NCI-H146 (cell line): ENCODE measurements around the gene GEMIN2.
"Not testable (repeated sequence)": the region's sequence is repeated elsewhere in the genome, so short reads cannot be mapped to it uniquely, and the experiment has no call there.

ENCODE experiments used
- DNase-seq: peaks from one replicate; lab custom pipeline; 2025; lab: John Stamatoyannopoulos, UW

Gene GEMIN2

DNA sequence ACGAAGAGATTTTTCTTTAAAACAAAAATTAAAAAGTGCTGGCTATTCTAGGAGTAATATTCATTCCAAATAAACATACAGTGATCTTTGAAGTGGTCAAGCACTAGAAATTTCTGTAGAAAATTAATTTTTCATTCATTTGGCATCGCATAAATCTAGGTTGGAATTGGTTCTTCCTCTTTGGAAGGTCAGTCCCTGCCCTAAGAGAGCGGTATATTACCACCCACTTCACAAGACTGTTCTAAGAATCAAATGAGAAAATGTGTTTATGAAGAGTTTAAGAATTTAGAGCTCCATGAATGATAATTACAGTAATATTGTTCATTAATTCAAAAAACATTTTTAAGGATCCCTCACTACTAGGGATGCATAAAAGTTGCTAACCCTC lies 444 bp upstream of the GEMIN2 start:
- no peak for DNase-seq

GRCh38 chr14:39122330-39123138 lies 8.4 kb downstream of the GEMIN2 start:
- no peak for DNase-seq

GRCh38 chr14:39137835-39138234 lies 23.7 kb downstream of the GEMIN2 start:
- DNase-seq, result not testable (repeated sequence)

DNA sequence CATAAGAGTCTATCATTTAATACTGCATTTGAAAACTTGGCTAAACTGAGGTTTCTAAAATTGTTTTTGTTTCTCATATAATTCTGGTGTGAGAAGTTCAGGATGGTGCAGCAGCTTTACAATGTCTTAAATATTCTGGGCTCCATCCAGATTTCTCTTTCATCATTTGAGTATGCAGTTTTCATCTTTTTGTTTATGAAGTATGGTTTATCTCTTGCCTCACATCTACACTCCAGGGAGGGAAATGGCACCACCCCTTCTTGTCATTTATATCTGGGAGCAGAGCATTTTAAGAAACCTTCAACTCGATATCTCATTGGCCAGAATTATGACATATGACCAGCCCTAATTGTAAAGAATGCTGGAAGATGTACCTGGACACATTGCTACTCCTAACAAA lies 24.3 kb downstream of the GEMIN2 start:
- no peak for DNase-seq

DNA sequence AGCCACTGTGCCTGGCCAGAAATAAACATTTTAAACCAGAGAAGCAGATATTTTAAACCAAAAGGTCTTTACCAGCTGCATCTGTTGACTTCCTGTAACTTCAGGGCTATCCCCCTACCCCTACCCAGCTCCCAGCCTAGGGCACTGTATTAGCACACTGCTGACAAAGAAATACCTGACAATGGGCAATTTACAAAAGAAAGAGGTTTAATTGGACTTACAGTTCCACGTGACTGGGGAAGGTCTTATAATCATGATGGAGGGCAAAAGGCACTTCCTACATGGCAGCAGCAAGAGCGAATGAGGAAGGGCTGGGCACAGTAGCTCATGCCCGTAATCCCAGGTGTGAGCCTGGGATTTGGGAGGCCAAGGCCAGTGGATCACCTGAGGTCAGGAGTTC lies 26.0 kb downstream of the GEMIN2 start:
- DNase-seq, result no peak

GRCh38 chr14:39141623-39142022 lies 27.5 kb downstream of the GEMIN2 start:
- DNase-seq, result not testable (repeated sequence)

DNA sequence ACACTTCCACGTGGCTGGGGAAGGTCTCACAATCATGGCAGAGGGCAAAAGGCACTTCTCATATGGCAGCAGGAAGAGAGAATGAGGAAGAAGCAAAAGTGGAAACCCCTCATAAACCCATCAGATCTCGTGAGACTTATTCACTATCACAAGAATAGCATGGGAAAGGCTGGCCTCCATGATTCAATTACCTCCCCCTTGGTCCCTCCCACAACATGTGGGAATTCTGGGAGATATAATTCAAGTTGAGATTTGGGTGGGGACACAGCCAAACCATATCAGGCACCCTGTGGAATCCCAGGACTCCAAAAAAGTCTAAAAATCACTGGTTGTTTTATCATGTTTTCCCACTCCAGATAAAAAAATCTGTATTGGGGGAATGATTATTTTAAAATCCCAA lies 29.1 kb downstream of the GEMIN2 start:
- DNase-seq, result not testable (repeated sequence)

DNA sequence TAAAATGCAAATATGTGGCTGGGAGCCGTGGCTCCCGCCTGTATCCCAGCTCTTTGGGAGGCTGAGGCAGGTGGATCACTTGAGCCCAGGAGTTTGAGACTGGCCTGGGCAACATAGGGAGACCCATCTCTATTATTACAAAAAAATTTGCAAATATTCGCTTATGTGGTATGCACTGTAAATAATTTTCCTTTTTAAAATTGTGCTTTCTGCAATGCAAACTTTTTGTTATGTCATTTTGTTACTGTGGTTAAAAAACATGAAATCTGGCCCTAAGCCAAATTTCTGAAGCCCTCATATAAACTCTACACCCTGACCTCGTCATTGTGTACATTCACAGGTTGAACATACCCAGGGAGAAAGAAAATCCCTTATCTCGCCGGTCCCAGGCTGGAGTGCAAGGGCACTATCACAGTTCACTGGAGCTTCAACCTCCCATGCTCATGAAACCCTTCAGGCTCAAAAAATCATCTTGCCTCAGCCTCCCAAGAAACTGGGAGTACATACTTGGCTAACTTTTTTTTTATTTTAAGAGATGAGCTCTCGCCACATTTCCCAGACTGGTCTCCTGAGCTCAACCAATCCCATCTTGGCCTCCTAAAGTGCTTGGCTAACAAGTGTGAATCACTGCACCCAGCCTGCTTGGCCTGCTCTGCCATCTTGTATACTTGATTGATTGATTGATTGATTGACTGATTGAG lies 31.3 kb downstream of the GEMIN2 start:
- no peak for DNase-seq

DNA sequence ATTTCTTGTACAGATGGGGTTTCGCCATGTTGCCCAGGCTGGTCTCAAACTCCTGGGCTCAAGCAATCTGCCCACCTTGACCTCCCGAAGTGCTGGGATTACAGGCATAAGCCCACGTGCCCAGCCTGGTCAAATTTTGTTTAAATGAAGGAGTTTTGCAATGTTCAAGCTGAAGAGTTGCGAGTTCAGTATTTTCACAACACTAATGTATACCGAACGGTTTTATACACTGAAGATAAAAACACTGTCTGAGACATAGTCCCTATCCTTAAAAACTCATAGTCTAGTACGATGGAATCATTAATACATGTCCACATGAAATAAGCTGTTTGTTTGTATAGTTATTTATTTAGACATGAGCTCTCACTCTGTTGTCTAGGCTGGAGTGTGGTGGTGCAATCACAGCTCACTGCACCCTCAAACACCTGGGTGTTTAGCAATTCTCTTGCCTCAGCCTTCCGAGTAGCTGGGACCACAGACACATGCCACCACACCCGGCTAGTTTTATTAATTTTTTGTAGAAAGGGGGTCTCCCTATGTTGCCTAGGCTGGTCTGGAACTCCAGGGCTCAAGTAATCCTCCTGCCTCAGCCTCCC lies 40.6 kb downstream of the GEMIN2 start:
- no peak for DNase-seq

GRCh38 chr14:39157491-39157890 lies 43.4 kb downstream of the GEMIN2 start:
- DNase-seq, result no peak

GRCh38 chr14:39158222-39158858 lies 44.2 kb downstream of the GEMIN2 start:
- no peak for DNase-seq

GRCh38 chr14:39160494-39160893 lies 46.4 kb downstream of the GEMIN2 start:
- no peak for DNase-seq

GRCh38 chr14:39167797-39168320 lies 53.7 kb downstream of the GEMIN2 start:
- DNase-seq, result not testable (repeated sequence)

GRCh38 chr14:39168591-39168990 lies 54.5 kb downstream of the GEMIN2 start:
- DNase-seq, result no peak

DNA sequence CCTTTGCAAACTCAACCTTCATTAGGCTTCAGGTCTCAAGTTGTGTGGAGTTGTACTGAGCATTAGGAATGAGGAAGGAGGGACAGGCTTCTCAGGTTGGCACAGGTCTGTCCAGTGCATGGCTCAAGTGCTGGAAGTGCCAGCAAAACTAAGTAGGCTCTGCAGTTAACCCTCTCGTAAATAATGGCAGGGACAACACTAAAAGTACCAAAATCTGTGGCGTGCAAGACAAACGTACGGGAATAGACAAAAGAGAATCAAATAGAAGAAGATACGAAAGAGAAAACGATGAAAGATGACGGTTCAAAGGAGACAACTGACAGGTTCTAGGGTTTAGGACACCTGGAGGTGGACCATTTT lies 55.4 kb downstream of the GEMIN2 start:
- peak; percentile 19 for DNase-seq

- no peak for DNase-seq
These were observed 59.1 kb downstream of the GEMIN2 start for GRCh38 chr14:39173198-39173597.

DNA sequence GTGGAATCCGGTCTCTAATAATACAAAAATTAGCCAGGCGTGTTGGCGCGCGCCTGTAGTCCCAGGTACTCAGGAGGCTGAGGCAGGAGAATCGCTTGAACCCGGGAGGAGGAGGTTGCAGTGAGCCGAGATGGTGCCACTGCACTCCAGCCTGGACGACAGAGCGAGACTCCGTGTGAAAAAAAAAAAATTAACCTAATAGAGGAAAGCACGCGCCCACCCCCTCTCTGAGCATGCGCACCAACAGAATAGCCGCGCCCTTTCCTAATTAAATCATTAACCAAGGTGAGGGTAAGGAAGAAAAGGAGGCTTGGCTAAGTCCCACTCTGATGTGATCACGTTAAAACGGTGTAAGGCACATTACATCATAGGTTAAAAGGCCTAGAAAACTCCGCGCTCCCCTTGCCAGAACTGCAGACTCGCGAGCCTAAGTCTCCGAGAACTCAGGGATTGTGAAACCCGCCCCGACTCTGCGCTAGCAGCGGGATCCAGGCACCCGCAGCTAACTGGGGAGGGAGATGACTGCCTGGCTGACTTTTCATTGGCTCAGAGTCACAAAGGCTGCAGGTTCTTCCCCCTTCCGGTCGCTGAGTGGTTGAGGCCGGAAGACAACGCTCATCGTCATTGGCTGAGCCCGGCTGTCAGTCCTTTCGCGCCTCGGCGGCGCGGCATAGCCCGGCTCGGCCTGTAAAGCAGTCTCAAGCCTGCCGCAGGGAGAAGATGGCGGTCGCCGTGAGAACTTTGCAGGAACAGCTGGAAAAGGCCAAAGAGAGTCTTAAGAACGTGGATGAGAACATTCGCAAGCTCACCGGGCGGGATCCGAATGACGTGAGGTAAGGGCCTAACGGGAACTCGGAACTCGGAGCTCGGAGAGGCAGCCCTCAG lies 60.7 kb downstream of the GEMIN2 start, which contains the start of gene PNN:
Gene PNN, plus strand, starts transcription at position 695 of the 885 bp plus-strand sequence. Its CDS starts 26 bp downstream, at position 721.
- peak; percentile 98 for DNase-seq

DNA sequence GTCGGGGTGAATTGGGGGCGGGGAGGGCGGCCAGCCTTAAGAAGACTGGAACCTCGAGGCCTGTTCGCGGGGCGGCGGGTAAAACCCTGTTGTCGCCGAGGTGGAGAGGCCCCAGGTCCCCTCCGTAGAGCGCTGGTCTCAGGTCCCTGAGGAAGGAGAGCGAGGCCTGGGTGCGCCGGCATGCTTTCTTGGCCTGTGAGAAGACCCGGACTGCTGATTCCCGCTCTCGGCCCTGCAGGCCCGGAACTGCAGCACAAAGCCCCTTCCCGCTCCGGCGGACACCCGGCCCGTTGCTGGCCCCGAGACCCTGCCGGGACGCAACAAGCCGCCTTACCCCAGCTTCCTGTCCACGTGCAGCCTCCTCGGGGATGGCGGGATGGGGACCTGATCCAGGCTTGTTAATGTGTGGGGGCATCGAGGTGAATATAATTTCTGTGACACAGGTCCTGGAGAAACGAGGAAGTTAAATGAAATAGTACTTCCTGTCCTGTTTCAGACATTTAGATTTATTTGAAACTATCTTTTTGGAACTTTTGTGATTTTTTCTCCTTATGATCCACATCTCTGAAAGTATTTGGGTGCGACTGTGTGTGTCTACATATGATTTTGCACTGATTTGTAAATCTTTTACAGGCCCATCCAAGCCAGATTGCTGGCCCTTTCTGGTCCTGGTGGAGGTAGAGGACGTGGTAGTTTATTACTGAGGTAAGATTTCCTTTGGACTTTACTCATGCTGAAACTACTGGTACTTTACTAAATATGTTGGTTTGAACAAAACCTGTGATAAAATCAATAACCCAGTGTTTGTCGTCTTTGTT lies 61.5 kb downstream of the GEMIN2 start:
- DNase-seq, result peak; percentile 66

- DNase-seq, result no peak
These were observed 62.4 kb downstream of the GEMIN2 start for GRCh38 chr14:39176263-39177167.
